Activated CD4-positive, CD25-positive, alpha-beta regulatory T cell treated with anti-CD3 and anti-CD28 coated beads, Interleukin-2, amount 50 U/mL, for 72 hours (primary cell): ENCODE results near the gene TNN.
A peak's percentile ranks its signal among the peaks of the same experiment; 100 is the strongest.

ENCODE experiments used
- DNase-seq: peaks from one replicate; pipeline ENCODE4 v3.0.0; 2021

TNN gene

GRCh38 chr1:175148068-175148467, 80.4 kb downstream of the TNN start:
- peak; percentile 3 for DNase-seq

GRCh38 chr1:175150596-175151319, 83.1 kb downstream of the TNN start:
- DNase-seq, result peak; percentile 26

GRCh38 chr1:175152006-175152652, 84.5 kb downstream of the TNN start:
- peak; percentile 73 for DNase-seq

- peak; percentile 76 for DNase-seq
Measured at GRCh38 chr1:175154629-175155472, 87.2 kb downstream of the TNN start.

- no peak for DNase-seq
Measured at GRCh38 chr1:175155473-175155856, 87.8 kb downstream of the TNN start.

- no peak for DNase-seq
Measured at GRCh38 chr1:175155936-175156335, 88.3 kb downstream of the TNN start.

- DNase-seq, result no peak
Measured at GRCh38 chr1:175157200-175157599, 89.6 kb downstream of the TNN start.

GRCh38 chr1:175158170-175158591, 90.5 kb downstream of the TNN start:
- no peak for DNase-seq

GRCh38 chr1:175162955-175163354, 95.3 kb downstream of the TNN start:
- no peak for DNase-seq

GRCh38 chr1:175163702-175164101, 96.1 kb downstream of the TNN start:
- DNase-seq, result no peak

GRCh38 chr1:175164751-175165150, 97.1 kb downstream of the TNN start:
- no peak for DNase-seq

GRCh38 chr1:175166746-175167145, 99.1 kb downstream of the TNN start:
- DNase-seq, result no peak

GRCh38 chr1:175167861-175168260, 100.2 kb downstream of the TNN start:
- no peak for DNase-seq

GRCh38 chr1:175168782-175169181, 101.1 kb downstream of the TNN start:
- no peak for DNase-seq

GRCh38 chr1:175169286-175170018, 101.8 kb downstream of the TNN start:
- DNase-seq, result no peak

- DNase-seq, result no peak
Measured at GRCh38 chr1:175171036-175171913, 103.6 kb downstream of the TNN start.

GRCh38 chr1:175172503-175172902, 104.9 kb downstream of the TNN start:
- no peak for DNase-seq

- DNase-seq, result no peak
Measured at GRCh38 chr1:175173531-175173930, 105.9 kb downstream of the TNN start.

- no peak for DNase-seq
Measured at GRCh38 chr1:175174309-175175102, 106.9 kb downstream of the TNN start.

GRCh38 chr1:175176246-175176645, 108.6 kb downstream of the TNN start:
- DNase-seq, result no peak

- no peak for DNase-seq
Measured at GRCh38 chr1:175178056-175178455, 110.4 kb downstream of the TNN start.
